Breast epithelium (tissue), 3 donors: Measurements from ENCODE around the gene NR3C2.

ENCODE experiments used
- CTCF ChIP-seq, 3 donors: fragments of 450-650 bp; IDR thresholded peaks; one replicate each; pipeline ENCODE4 v1.5.1; 2016 to 2017; ENCODE audit warnings: antibody characterized with exemption in 3 of 3, mild to moderate bottlenecking in 3 of 3, moderate library complexity in 3 of 3
- POLR2AphosphoS5 ChIP-seq, 3 donors: sonication (generic); formaldehyde crosslinking; IDR thresholded peaks; one replicate each; pipeline ENCODE4 v1.6.1; 2017; ENCODE audit warnings: antibody characterized with exemption in 3 of 3

- no peak for TF ChIP-seq CTCF (IDR thresholded peaks at IDR 0.05)
- no peak for TF ChIP-seq POLR2AphosphoS5 (IDR thresholded peaks at IDR 0.05)
These were observed 108.9 kb downstream of the NR3C2 start for GRCh38 chr4:148333265-148333664.
